Caco-2 (cell line): ENCODE measurements around the gene PDCD1LG2. TPM values are rescaled to one million over a fixed set of nuclear protein-coding genes. Genes with fewer than 3 reads are reported as not detected.

Experiments used
- BruUV-seq: library from RNA; stranded (reverse); fragments of 400-500 nt; replicated peaks from 2 replicates; lab custom pipeline; 2021; lab: Mats Ljungman, UMichigan
- CTCF ChIA-PET: fragments of 300-600 bp; sonication (Branson Sonifier 250); formaldehyde crosslinking; loops from one replicate; lab custom pipeline; 2022; ENCODE audit warnings: antibody characterized with exemption; lab: Charles Lee
- POLR2A ChIA-PET: fragments of 300-600 bp; sonication (Branson Sonifier 250); formaldehyde crosslinking; loops from one replicate; lab custom pipeline; 2022; ENCODE audit warnings: antibody characterized with exemption; lab: Charles Lee
- DNase-seq, 2 experiments: peaks; one replicate each; pipeline versions ENCODE4 v3.0.0 to v3.0.0-alpha.2; 2020 to 2022
- H3K27me3 ChIP-seq: replicated peaks from 2 replicates; pipeline ENCODE4 v1.6.0; 2011; ENCODE audit warnings: low read length; ENCODE audit not compliant: control insufficient read depth, insufficient read depth
- H3K36me3 ChIP-seq: 2 replicates; pipeline ENCODE4 v1.5.1; 2011; ENCODE audit warnings: low read length; ENCODE audit not compliant: control insufficient read depth, insufficient read depth
- H3K4me1 ChIP-seq: fragments of 250-450 bp; sonication (Bioruptor Pico); 2 replicates; pipeline ENCODE4 v1.5.1; 2020; ENCODE audit warnings: mild to moderate bottlenecking
- H3K4me3 ChIP-seq: 2 replicates; pipeline ENCODE4 v1.5.1; 2011; ENCODE audit warnings: low read depth, mild to moderate bottlenecking, control low read depth, low read length
- H3K9me3 ChIP-seq: fragments of 250-450 bp; sonication (Bioruptor Pico); 2 replicates; pipeline ENCODE4 v1.5.1; 2020; ENCODE audit warnings: mild to moderate bottlenecking, moderate library complexity
- H3K27ac Mint-ChIP-seq: one replicate; pipeline ENCODE4 v1.8.0; 2022; ENCODE audit warnings: mixed read lengths; ENCODE audit not compliant: unreplicated experiment
- H3K27me3 Mint-ChIP-seq: one replicate; pipeline ENCODE4 v1.8.0; 2022; ENCODE audit warnings: mixed read lengths; ENCODE audit not compliant: insufficient read depth, unreplicated experiment
- H3K36me3 Mint-ChIP-seq: one replicate; pipeline ENCODE4 v1.8.0; 2022; ENCODE audit warnings: mild to moderate bottlenecking, mixed read lengths; ENCODE audit not compliant: insufficient read depth, unreplicated experiment
- H3K4me1 Mint-ChIP-seq: one replicate; pipeline ENCODE4 v1.8.0; 2022; ENCODE audit warnings: low read depth, mixed read lengths; ENCODE audit not compliant: unreplicated experiment
- H3K4me3 Mint-ChIP-seq: one replicate; pipeline ENCODE4 v1.8.0; 2022; ENCODE audit warnings: mild to moderate bottlenecking, moderate library complexity, mixed read lengths; ENCODE audit not compliant: unreplicated experiment
- H3K9me3 Mint-ChIP-seq: one replicate; pipeline ENCODE4 v1.8.0; 2022; ENCODE audit warnings: mixed read lengths; ENCODE audit not compliant: unreplicated experiment
- intact Hi-C: fragments of 100-400 bp; cut with micrococcal nuclease; formaldehyde crosslinking; loops from one replicate; pipeline ENCODE4 v1.10.0; 2022; ENCODE audit not compliant: unreplicated experiment
- total RNA-seq: library from RNA; stranded (reverse); gene quantifications from 2 replicates; pipeline ENCODE4 v1.2.3, GENCODE V29; 2022
- TF ChIP-seq, protein P1 (sequence below), 2 experiments: fragments of 200-600 bp in 1 of 2; IDR thresholded peaks; 1 replicate in 1 of 2; 2 replicates in 1 of 2; pipeline versions ENCODE4 v1.5.1 to v1.8.0; 2011 to 2022; ENCODE audit warnings: antibody characterized with exemption in 1 of 2, control low read depth in 1 of 2, inconsistent platforms in 1 of 2, low read depth in 1 of 2, low read length in 1 of 2, mild to moderate bottlenecking in 1 of 2, moderate library complexity in 1 of 2; ENCODE audit not compliant: insufficient read depth in 1 of 2, severe bottlenecking in 1 of 2, unreplicated experiment in 1 of 2

The PDCD1LG2 gene
- total RNA-seq, 1 experiment from 2014 or later, result not detected

DNA sequence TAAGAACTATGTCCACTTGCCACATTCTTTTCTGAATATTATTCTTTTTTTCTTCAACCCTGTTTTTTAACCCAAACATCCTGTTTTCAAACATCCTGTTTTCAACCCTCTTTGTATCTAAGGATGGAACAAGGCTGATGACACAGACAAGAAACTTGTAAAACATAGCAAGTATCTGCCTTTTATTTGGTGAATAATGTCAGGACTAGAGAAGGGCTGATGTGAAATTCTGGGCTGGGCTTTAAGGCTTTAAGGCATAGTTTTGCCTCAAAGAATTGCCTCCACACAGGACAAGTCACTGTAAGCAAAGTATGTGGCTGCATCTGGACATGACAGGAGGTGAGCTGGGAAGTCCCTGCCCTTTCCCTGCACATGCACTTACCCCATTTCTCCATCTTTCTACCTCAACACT lies 76.1 kb downstream of the PDCD1LG2 start:
- no peaks in the 10 kb centered on the region for H3K9me3 Mint-ChIP-seq
- no peaks in the 10 kb centered on the region for H3K4me1 Mint-ChIP-seq
- H3K4me3 Mint-ChIP-seq, result no peak overlapping the region
- BruUV-seq, result no TSS peak
- TF ChIP-seq, protein P1, sequence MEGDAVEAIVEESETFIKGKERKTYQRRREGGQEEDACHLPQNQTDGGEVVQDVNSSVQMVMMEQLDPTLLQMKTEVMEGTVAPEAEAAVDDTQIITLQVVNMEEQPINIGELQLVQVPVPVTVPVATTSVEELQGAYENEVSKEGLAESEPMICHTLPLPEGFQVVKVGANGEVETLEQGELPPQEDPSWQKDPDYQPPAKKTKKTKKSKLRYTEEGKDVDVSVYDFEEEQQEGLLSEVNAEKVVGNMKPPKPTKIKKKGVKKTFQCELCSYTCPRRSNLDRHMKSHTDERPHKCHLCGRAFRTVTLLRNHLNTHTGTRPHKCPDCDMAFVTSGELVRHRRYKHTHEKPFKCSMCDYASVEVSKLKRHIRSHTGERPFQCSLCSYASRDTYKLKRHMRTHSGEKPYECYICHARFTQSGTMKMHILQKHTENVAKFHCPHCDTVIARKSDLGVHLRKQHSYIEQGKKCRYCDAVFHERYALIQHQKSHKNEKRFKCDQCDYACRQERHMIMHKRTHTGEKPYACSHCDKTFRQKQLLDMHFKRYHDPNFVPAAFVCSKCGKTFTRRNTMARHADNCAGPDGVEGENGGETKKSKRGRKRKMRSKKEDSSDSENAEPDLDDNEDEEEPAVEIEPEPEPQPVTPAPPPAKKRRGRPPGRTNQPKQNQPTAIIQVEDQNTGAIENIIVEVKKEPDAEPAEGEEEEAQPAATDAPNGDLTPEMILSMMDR (IDR thresholded peaks at IDR 0.05; ENCODE audit: insufficient read depth in 1 of 2, low read depth in 1 of 2, low read length in 1 of 2, severe bottlenecking in 1 of 2, unreplicated experiment in 1 of 2), result no peak
- ChIA-PET CTCF (no interaction called here), POLR2A (no interaction called here)
- Histone ChIP-seq H3K4me1 (no peaks in the 10 kb centered on the region), H3K9me3 (no peaks in the 10 kb centered on the region), H3K4me3 (no peak overlapping the region), H3K36me3 (no peaks in the 10 kb centered on the region), H3K27me3 (no peaks in the 10 kb centered on the region)
- intact Hi-C loops, result no loop called here
- no peak overlapping the region for H3K27ac Mint-ChIP-seq
- H3K36me3 Mint-ChIP-seq, result no peaks in the 10 kb centered on the region
- no peaks in the 10 kb centered on the region for H3K27me3 Mint-ChIP-seq
- no peak for DNase-seq

DNA sequence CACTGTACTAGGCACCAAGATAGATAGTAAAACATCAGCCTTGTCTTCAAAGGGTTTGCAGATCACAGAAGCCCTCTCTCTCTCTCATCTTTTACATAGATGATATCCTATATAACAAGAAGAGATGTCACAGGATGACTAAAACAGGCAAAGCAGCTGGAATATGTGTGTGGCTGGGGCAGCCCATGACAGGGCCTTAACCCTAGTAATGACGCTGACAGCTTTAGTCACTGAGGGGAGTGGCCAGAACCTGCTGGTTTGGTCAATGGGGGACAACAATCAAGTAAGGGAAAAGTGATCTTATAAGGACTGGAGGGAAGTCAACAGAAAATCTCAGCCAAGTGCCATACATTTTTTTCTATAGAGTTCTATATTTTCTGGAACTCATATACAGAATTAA lies 76.7 kb downstream of the PDCD1LG2 start:
- Mint-ChIP-seq H3K36me3 (no peaks in the 10 kb centered on the region), H3K4me3 (no peak overlapping the region), H3K4me1 (no peaks in the 10 kb centered on the region), H3K27ac (no peak overlapping the region), H3K9me3 (no peaks in the 10 kb centered on the region), H3K27me3 (peaks cover 3% of the 10 kb centered on the region)
- no TSS peak for BruUV-seq
- Histone ChIP-seq H3K27me3 (no peaks in the 10 kb centered on the region), H3K36me3 (no peaks in the 10 kb centered on the region), H3K4me1 (no peaks in the 10 kb centered on the region), H3K9me3 (no peaks in the 10 kb centered on the region), H3K4me3 (no peak overlapping the region)
- TF ChIP-seq, protein P1 (IDR thresholded peaks at IDR 0.05; ENCODE audit: insufficient read depth in 1 of 2, low read depth in 1 of 2, low read length in 1 of 2, severe bottlenecking in 1 of 2, unreplicated experiment in 1 of 2), result no peak
- DNase-seq, result no peak
- intact Hi-C loops, result no loop called here
- ChIA-PET POLR2A (no interaction called here), CTCF (no interaction called here)

DNA sequence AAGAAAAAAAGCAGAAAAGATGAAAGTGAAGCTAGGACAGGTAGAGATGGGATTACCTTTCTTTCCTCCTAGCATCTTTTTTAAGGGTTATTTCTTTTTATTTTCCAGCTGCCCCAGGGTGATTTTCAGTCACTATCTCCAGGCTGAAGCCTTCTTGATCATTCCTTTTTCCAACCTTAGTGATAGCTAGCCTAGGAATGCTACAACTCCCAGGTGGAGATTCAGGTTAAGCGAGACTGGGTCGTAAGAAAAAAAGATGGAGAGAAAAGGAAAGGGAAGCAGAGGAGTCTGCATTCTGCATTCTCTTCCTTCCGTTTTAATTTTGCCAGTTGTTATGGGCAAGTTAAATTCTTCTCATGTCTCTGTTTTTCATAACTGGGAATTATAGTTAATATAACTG lies 81.9 kb downstream of the PDCD1LG2 start:
- Histone ChIP-seq H3K9me3 (no peaks in the 10 kb centered on the region), H3K4me1 (no peaks in the 10 kb centered on the region), H3K27me3 (no peaks in the 10 kb centered on the region), H3K36me3 (no peaks in the 10 kb centered on the region), H3K4me3 (no peak overlapping the region)
- TF ChIP-seq, protein P1 (IDR thresholded peaks at IDR 0.05; ENCODE audit: insufficient read depth in 1 of 2, low read depth in 1 of 2, low read length in 1 of 2, severe bottlenecking in 1 of 2, unreplicated experiment in 1 of 2), result no peak
- peaks cover 3% of the 10 kb centered on the region for H3K27me3 Mint-ChIP-seq
- BruUV-seq, result no TSS peak
- no peak overlapping the region for H3K27ac Mint-ChIP-seq
- no peaks in the 10 kb centered on the region for H3K4me1 Mint-ChIP-seq
- POLR2A ChIA-PET, result no interaction called here
- CTCF ChIA-PET, result no interaction called here
- H3K9me3 Mint-ChIP-seq, result no peaks in the 10 kb centered on the region
- no peaks in the 10 kb centered on the region for H3K36me3 Mint-ChIP-seq
- DNase-seq, result no peak
- no peak overlapping the region for H3K4me3 Mint-ChIP-seq
- intact Hi-C loops, result loop anchor here (10.0 kb wide), 1 partner anchor 607 kb away; the partner anchor contains the start of gene JAK2
